GM19328 (cell line): Measurements from ENCODE around the gene HAGHL.

Experiments used
- ATAC-seq: cut with Tn5 transposase; IDR thresholded peaks from one replicate; pipeline ENCODE4 v1.9.1; 2021; ENCODE audit warnings: mild to moderate bottlenecking, moderate library complexity; ENCODE audit not compliant: unreplicated experiment

The HAGHL gene

GRCh38 chr16:726438-727290, at the start of gene HAGHL, which contains the start of gene CCDC78:
TSS of gene HAGHL (plus strand) at chr16:727106. CDS start at chr16:727510, 404 bp downstream.
TSS of gene CCDC78 (minus strand) at chr16:726443. CDS start at chr16:726367, 76 bp downstream.
- ATAC-seq = no peak

GRCh38 chr16:677316-678190, 49.4 kb upstream of the HAGHL start:
- ATAC-seq = no peak

- ATAC-seq = no peak
Measured at GRCh38 chr16:678209-678857, 48.6 kb upstream of the HAGHL start.

GRCh38 chr16:678858-679813, 47.8 kb upstream of the HAGHL start:
- no peak for ATAC-seq

- ATAC-seq = no peak
Measured at GRCh38 chr16:679814-680624, 46.9 kb upstream of the HAGHL start, which contains the start of gene STUB1. TSS of gene STUB1 (plus strand) at chr16:680410. CDS start at chr16:680526, 116 bp downstream.

GRCh38 chr16:680625-680945, 46.3 kb upstream of the HAGHL start:
- no peak for ATAC-seq

GRCh38 chr16:680967-681745, 45.8 kb upstream of the HAGHL start:
- ATAC-seq = no peak

- no peak for ATAC-seq
Measured at GRCh38 chr16:681746-682427, 45.0 kb upstream of the HAGHL start.

- ATAC-seq = no peak
Measured at GRCh38 chr16:682493-683395, 44.2 kb upstream of the HAGHL start.

- no peak for ATAC-seq
Measured at GRCh38 chr16:683396-684070, 43.4 kb upstream of the HAGHL start.

GRCh38 chr16:684071-684794, 42.7 kb upstream of the HAGHL start, which contains the start of gene JMJD8:
TSS of gene JMJD8 (minus strand) at chr16:684334. CDS start at chr16:684319, 15 bp downstream.
- peak; percentile 46 for ATAC-seq

GRCh38 chr16:684961-685696, 41.8 kb upstream of the HAGHL start:
- ATAC-seq = no peak

- no peak for ATAC-seq
Measured at GRCh38 chr16:685967-686366, 40.9 kb upstream of the HAGHL start.

GRCh38 chr16:686459-687260, 40.2 kb upstream of the HAGHL start:
- ATAC-seq = no peak
